ENCODE data around the gene NDP. TPM values are rescaled to one million over a fixed set of nuclear protein-coding genes. Genes with fewer than 3 reads are reported as not detected.

The NDP gene, protein sequence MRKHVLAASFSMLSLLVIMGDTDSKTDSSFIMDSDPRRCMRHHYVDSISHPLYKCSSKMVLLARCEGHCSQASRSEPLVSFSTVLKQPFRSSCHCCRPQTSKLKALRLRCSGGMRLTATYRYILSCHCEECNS
- not detected for polyA plus RNA-seq (ENCODE audit: low read depth in 6 of 6)

GRCh38 chrX:43973249-43974099 lies at the start of gene NDP:
Gene NDP (minus strand): TSS chrX:43973390. CDS start chrX:43958645, 14,745 bp downstream.
- no peak within 1 kb of the TSS for H3K27ac Mint-ChIP-seq

GRCh38 chrX:44022964-44023363 lies 49.8 kb upstream of the NDP start:
- H3K4me1 Mint-ChIP-seq, result no peaks in the 10 kb centered on the region

More at GRCh38 chrX:43973249-43974099, at the start of gene NDP:
- peaks cover 9 to 63% (median 32%) of the 10 kb centered on the region in 3 donors for H3K27me3 Mint-ChIP-seq
- no peaks in the 10 kb centered on the region for H3K9me3 Mint-ChIP-seq
- no peak for ATAC-seq (ENCODE audit: low read depth in 2 of 2)
- H3K4me3 Mint-ChIP-seq, result peak within 1 kb of the TSS in 7 of 8 donors; percentile 3 to 76 (median 54)
- no peak for DNase-seq
- H3K4me1 Mint-ChIP-seq, result peaks cover 0 to 13% (median 10%) of the 10 kb centered on the region in 3 donors
- peaks cover 0 to 4% of the 10 kb centered on the region in 2 donors for H3K36me3 Mint-ChIP-seq

DNA sequence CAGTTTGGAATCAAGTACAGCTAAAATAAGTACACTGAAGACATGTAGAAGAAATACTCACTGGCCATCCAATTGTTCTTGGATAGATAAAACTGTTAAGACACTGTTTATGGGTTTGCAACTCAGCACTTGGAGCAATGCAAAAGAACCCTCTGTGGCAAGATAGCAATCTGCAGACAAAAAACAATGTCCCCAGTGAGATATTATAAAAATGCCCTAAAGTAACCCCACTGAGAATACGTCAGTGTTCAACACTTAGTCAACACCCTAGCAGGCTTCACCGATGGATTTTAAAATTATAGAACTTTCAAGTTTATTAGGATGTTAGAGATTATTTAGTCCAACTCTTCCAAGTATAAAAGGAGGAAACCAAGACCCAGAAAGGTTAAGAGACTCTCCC lies 47.5 kb upstream of the NDP start:
- Mint-ChIP-seq H3K27me3 (peaks cover 0 to 9% (median 0%) of the 10 kb centered on the region in 3 donors), H3K9me3 (no peaks in the 10 kb centered on the region), H3K4me3 (no peak overlapping the region), H3K36me3 (no peaks in the 10 kb centered on the region), H3K27ac (no peak overlapping the region), H3K4me1 (peaks cover 0 to 4% (median 0%) of the 10 kb centered on the region in 3 donors)
- ATAC-seq (ENCODE audit: low read depth in 2 of 2) (no peak), DNase-seq (no peak)

More at GRCh38 chrX:44022964-44023363, 49.8 kb upstream of the NDP start:
- ATAC-seq (ENCODE audit: low read depth in 2 of 2) (no peak), DNase-seq (no peak)
- H3K9me3 Mint-ChIP-seq, result no peaks in the 10 kb centered on the region
- no peak overlapping the region for H3K4me3 Mint-ChIP-seq
- no peaks in the 10 kb centered on the region for H3K36me3 Mint-ChIP-seq
- no peak overlapping the region for H3K27ac Mint-ChIP-seq
- peaks cover 0 to 9% (median 0%) of the 10 kb centered on the region in 3 donors for H3K27me3 Mint-ChIP-seq

GRCh38 chrX:44019911-44020310 lies 46.7 kb upstream of the NDP start:
- H3K4me1 Mint-ChIP-seq, result peaks cover 0 to 6% (median 0%) of the 10 kb centered on the region in 3 donors

GRCh38 chrX:44017676-44018075 lies 44.5 kb upstream of the NDP start:
- ATAC-seq (ENCODE audit: low read depth in 2 of 2) (no peak), DNase-seq (no peak)
- peaks cover 2 to 11% (median 5%) of the 10 kb centered on the region in 3 donors for H3K4me1 Mint-ChIP-seq
- H3K27ac Mint-ChIP-seq, result no peak overlapping the region
- H3K9me3 Mint-ChIP-seq, result no peaks in the 10 kb centered on the region
- no peak overlapping the region for H3K4me3 Mint-ChIP-seq
- peaks cover 0 to 16% (median 0%) of the 10 kb centered on the region in 3 donors for H3K27me3 Mint-ChIP-seq
- H3K36me3 Mint-ChIP-seq, result no peaks in the 10 kb centered on the region

More at GRCh38 chrX:44019911-44020310, 46.7 kb upstream of the NDP start:
- H3K27ac Mint-ChIP-seq, result no peak overlapping the region
- no peaks in the 10 kb centered on the region for H3K36me3 Mint-ChIP-seq
- no peaks in the 10 kb centered on the region for H3K9me3 Mint-ChIP-seq
- no peak overlapping the region for H3K4me3 Mint-ChIP-seq
- ATAC-seq (ENCODE audit: low read depth in 2 of 2) (no peak), DNase-seq (no peak)
- H3K27me3 Mint-ChIP-seq, result peaks cover 0 to 11% (median 0%) of the 10 kb centered on the region in 3 donors

DNA sequence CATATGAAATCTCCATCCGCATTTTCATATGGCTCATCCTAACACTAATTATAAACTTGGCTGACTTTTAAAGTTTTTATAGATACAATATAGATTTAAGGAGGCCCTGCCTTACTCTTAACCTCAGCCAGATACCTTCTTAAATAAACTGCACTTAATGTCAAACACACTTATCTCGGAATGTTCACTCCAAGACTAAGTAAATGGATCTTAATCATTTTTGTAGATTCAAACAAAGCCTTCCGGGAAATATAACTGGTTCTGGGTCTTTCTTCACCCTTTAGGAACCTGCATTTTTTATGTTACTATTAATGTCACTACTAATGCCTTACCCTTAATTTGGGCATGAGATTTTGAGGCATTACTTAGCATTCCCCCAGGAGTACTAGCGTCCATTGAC lies 43.7 kb upstream of the NDP start:
- H3K27me3 Mint-ChIP-seq, result peaks cover 0 to 16% (median 0%) of the 10 kb centered on the region in 3 donors
- no peak overlapping the region for H3K4me3 Mint-ChIP-seq
- no peaks in the 10 kb centered on the region for H3K36me3 Mint-ChIP-seq
- H3K9me3 Mint-ChIP-seq, result no peaks in the 10 kb centered on the region
- no peak overlapping the region for H3K27ac Mint-ChIP-seq
- ATAC-seq (ENCODE audit: low read depth in 2 of 2) (no peak), DNase-seq (no peak)
- H3K4me1 Mint-ChIP-seq, result peaks cover 7 to 12% (median 7%) of the 10 kb centered on the region in 3 donors

DNA sequence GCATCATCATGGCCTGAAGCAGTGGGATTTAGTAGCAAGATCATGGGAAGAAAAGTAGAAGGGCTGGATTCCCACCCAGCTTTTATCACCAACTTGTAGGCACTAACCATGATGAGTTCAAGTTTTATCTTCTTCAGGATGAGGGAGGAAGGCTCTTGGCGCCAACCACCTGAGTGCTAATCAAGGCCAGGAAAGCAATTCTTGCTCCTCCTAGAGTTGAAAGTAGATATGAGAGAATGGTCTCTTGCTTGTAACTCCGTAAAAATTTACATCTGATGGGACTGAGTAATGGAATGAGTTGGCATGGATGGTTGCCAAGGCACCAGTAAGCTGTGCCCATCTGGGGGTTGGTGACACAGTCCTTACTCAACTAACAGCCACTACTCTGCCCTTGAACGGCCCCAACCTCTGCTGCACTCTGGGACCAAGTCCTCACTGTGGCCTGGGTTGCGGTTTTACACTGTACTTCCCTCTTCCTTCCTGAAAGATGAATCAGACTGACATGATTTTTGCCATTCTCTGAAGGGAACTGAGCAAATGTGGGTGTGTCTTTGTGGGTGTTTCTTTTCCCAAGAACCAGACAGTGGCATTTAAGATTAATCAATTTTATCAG lies 39.4 kb upstream of the NDP start:
- DNase-seq (no peak), ATAC-seq (ENCODE audit: low read depth in 2 of 2) (peak; percentile 46 to 63)
- Mint-ChIP-seq H3K4me3 (peak overlapping the region in 1 of 8 donors; percentile 27), H3K4me1 (peaks cover 7 to 15% (median 14%) of the 10 kb centered on the region in 3 donors), H3K27ac (no peak overlapping the region), H3K27me3 (peaks cover 0 to 16% (median 0%) of the 10 kb centered on the region in 3 donors), H3K9me3 (peaks cover 0 to 4% (median 0%) of the 10 kb centered on the region in 7 donors), H3K36me3 (no peaks in the 10 kb centered on the region)

DNA sequence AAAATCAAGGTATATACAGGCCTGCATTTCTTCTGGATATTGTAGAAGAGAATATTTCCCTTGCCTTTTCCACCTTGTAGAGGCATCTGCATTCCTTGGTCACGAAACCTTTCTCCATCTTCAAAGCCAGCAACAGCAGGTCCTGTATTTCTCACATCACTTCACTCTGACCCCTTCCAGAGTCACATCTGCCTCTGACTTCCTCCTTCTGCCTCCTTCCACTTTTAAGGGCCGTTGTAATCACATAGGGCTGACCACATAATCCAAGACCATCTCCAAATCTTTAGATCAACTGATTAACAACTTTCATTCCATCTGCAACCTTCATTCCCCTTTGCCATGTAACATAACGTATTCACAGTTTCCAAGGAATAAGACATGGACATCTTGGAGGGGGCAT lies 38.3 kb upstream of the NDP start:
- peaks cover 0 to 16% (median 0%) of the 10 kb centered on the region in 3 donors for H3K27me3 Mint-ChIP-seq
- no peak overlapping the region for H3K4me3 Mint-ChIP-seq
- H3K9me3 Mint-ChIP-seq, result peaks cover 0 to 4% (median 0%) of the 10 kb centered on the region in 7 donors
- no peak for DNase-seq
- peak overlapping the region in 1 of 6 donors; percentile 51 for H3K27ac Mint-ChIP-seq
- ATAC-seq (ENCODE audit: low read depth in 2 of 2), result no peak
- H3K4me1 Mint-ChIP-seq, result peaks cover 7 to 14% (median 14%) of the 10 kb centered on the region in 3 donors
- no peaks in the 10 kb centered on the region for H3K36me3 Mint-ChIP-seq

DNA sequence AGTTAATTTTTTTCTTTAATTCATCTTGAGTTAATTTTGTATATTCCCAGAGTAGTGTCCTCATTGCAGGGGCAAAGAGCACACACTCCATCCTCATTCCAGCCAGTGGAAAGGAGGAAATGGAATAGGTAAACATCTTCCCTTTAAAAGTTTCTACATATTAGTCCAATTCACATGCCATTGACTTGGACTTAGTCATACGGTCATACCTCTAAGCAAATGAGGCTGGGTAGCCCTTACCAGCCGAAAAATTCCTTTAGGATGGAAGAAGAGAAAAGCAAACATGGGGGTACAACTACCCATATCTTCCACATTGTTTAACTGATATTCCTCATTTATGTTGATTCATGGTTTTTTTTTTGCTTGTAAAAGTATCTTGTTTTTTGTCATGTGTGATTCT lies 37.4 kb upstream of the NDP start:
- ATAC-seq (ENCODE audit: low read depth in 2 of 2), result no peak
- Mint-ChIP-seq H3K9me3 (peaks cover 0 to 4% (median 0%) of the 10 kb centered on the region in 7 donors), H3K4me3 (no peak overlapping the region), H3K27me3 (peaks cover 0 to 16% (median 0%) of the 10 kb centered on the region in 3 donors), H3K27ac (no peak overlapping the region), H3K4me1 (peaks cover 7 to 14% (median 13%) of the 10 kb centered on the region in 3 donors), H3K36me3 (no peaks in the 10 kb centered on the region)
- DNase-seq, result no peak

DNA sequence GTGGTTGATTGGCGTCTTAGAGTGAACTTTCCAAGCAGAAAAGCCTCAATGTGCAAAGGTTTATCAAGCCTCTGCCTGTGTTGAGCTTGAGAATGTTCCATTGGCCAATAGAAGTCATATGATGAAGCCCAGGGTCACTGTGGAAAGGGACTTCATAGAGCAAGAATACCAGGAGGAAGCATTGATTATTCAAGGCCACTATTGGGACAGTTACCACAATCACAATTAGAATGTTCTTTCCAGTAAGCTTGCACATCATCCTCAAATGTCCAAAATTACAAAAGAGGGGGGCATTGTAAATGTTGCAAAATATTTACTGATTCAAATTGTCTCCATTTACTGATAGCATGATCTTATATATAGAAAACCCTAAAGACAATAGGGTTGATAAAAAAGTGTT lies 32.9 kb upstream of the NDP start:
- H3K9me3 Mint-ChIP-seq, result peaks cover 0 to 4% (median 0%) of the 10 kb centered on the region in 7 donors
- no peaks in the 10 kb centered on the region for H3K36me3 Mint-ChIP-seq
- ATAC-seq (ENCODE audit: low read depth in 2 of 2) (no peak), DNase-seq (no peak)
- no peaks in the 10 kb centered on the region for H3K27me3 Mint-ChIP-seq
- no peak overlapping the region for H3K4me3 Mint-ChIP-seq
- H3K4me1 Mint-ChIP-seq, result no peaks in the 10 kb centered on the region
- H3K27ac Mint-ChIP-seq, result no peak overlapping the region

- no peak for ATAC-seq (ENCODE audit: low read depth in 2 of 2)
- DNase-seq, result no peak
- no peak overlapping the region for H3K27ac Mint-ChIP-seq
- H3K9me3 Mint-ChIP-seq, result peaks cover 0 to 1% (median 0%) of the 10 kb centered on the region in 7 donors
- H3K27me3 Mint-ChIP-seq, result peaks cover 0 to 5% (median 0%) of the 10 kb centered on the region in 3 donors
- H3K4me3 Mint-ChIP-seq, result no peak overlapping the region
- no peaks in the 10 kb centered on the region for H3K36me3 Mint-ChIP-seq
- no peaks in the 10 kb centered on the region for H3K4me1 Mint-ChIP-seq
Measured at GRCh38 chrX:44003975-44004374, 30.8 kb upstream of the NDP start.

GRCh38 chrX:44002567-44002966 lies 29.4 kb upstream of the NDP start:
- DNase-seq, result no peak
- no peak overlapping the region for H3K4me3 Mint-ChIP-seq
- no peak overlapping the region for H3K27ac Mint-ChIP-seq
- ATAC-seq (ENCODE audit: low read depth in 2 of 2), result no peak
- H3K9me3 Mint-ChIP-seq, result peaks cover 0 to 2% (median 0%) of the 10 kb centered on the region in 7 donors
- no peaks in the 10 kb centered on the region for H3K36me3 Mint-ChIP-seq
- H3K4me1 Mint-ChIP-seq, result no peaks in the 10 kb centered on the region
- H3K27me3 Mint-ChIP-seq, result peaks cover 0 to 5% (median 0%) of the 10 kb centered on the region in 3 donors

- Mint-ChIP-seq H3K36me3 (no peaks in the 10 kb centered on the region), H3K4me1 (no peaks in the 10 kb centered on the region), H3K27ac (no peak overlapping the region), H3K27me3 (peaks cover 0 to 5% (median 0%) of the 10 kb centered on the region in 3 donors), H3K9me3 (peaks cover 0 to 3% (median 0%) of the 10 kb centered on the region in 7 donors), H3K4me3 (no peak overlapping the region)
- no peak for DNase-seq
- no peak for ATAC-seq (ENCODE audit: low read depth in 2 of 2)
Measured at GRCh38 chrX:43998374-43998773, 25.2 kb upstream of the NDP start.
